GM18517 (cell line): ENCODE measurements around the gene DCDC2C.

ENCODE experiments used
- ATAC-seq: cut with Tn5 transposase; IDR thresholded peaks from one replicate; pipeline ENCODE4 v1.9.1; 2021; ENCODE audit warnings: mild to moderate bottlenecking, moderate library complexity; ENCODE audit not compliant: unreplicated experiment

DCDC2C gene

GRCh38 chr2:3769766-3770165 lies 66.4 kb downstream of the DCDC2C start:
- no peak for ATAC-seq

GRCh38 chr2:3770724-3771415 lies 67.5 kb downstream of the DCDC2C start:
- no peak for ATAC-seq

- ATAC-seq = no peak
Measured at GRCh38 chr2:3771576-3771975, 68.2 kb downstream of the DCDC2C start.

- no peak for ATAC-seq
Measured at GRCh38 chr2:3774336-3774735, 71.0 kb downstream of the DCDC2C start.

GRCh38 chr2:3776311-3776710 lies 72.9 kb downstream of the DCDC2C start:
- no peak for ATAC-seq

- ATAC-seq = no peak
Measured at GRCh38 chr2:3777966-3778365, 74.6 kb downstream of the DCDC2C start.

- no peak for ATAC-seq
Measured at GRCh38 chr2:3778851-3779495, 75.6 kb downstream of the DCDC2C start.

- no peak for ATAC-seq
Measured at GRCh38 chr2:3779496-3780049, 76.2 kb downstream of the DCDC2C start.

GRCh38 chr2:3780477-3781402 lies 77.4 kb downstream of the DCDC2C start:
- peak; percentile 98 for ATAC-seq

- no peak for ATAC-seq
Measured at GRCh38 chr2:3784731-3785130, 81.4 kb downstream of the DCDC2C start.

- ATAC-seq = no peak
Measured at GRCh38 chr2:3785220-3785889, 82.0 kb downstream of the DCDC2C start.

- ATAC-seq = no peak
Measured at GRCh38 chr2:3785890-3786273, 82.5 kb downstream of the DCDC2C start.

GRCh38 chr2:3787768-3788167 lies 84.4 kb downstream of the DCDC2C start:
- no peak for ATAC-seq

- ATAC-seq = no peak
Measured at GRCh38 chr2:3789256-3789655, 85.9 kb downstream of the DCDC2C start.

- no peak for ATAC-seq
Measured at GRCh38 chr2:3793249-3793648, 89.9 kb downstream of the DCDC2C start.

- ATAC-seq = no peak
Measured at GRCh38 chr2:3801506-3801905, 98.1 kb downstream of the DCDC2C start.

GRCh38 chr2:3805201-3805939 lies 102.0 kb downstream of the DCDC2C start:
- ATAC-seq = no peak

- ATAC-seq = no peak
Measured at GRCh38 chr2:3806168-3806567, 102.8 kb downstream of the DCDC2C start.

GRCh38 chr2:3806730-3807129 lies 103.4 kb downstream of the DCDC2C start:
- no peak for ATAC-seq

- no peak for ATAC-seq
Measured at GRCh38 chr2:3807853-3808252, 104.5 kb downstream of the DCDC2C start.
